Smooth muscle cell (in vitro differentiated cells): ENCODE results near the gene CCNJ. TPM values are rescaled to one million over a fixed set of nuclear protein-coding genes. Genes with fewer than 3 reads are reported as not detected.
A peak's percentile ranks its signal among the peaks of the same experiment; 100 is the strongest.
"Not testable (repeated sequence)": the region's sequence is repeated elsewhere in the genome, so short reads cannot be mapped to it uniquely, and the experiment has no call there.

Experiments
- DNase-seq: peaks from one replicate; lab custom pipeline; 2025; ENCODE audit not compliant: unreplicated experiment; lab: John Stamatoyannopoulos, UW
- H2AFZ ChIP-seq: fragments of 200-600 bp; sonication (generic); 2 replicates; pipeline ENCODE4 v1.6.0; 2016; ENCODE audit warnings: antibody characterized with exemption, low read depth, mild to moderate bottlenecking
- H3F3A ChIP-seq: fragments of 200-600 bp; sonication (generic); 2 replicates; pipeline ENCODE4 v1.6.0; 2017; ENCODE audit warnings: antibody characterized with exemption, low read depth
- H3K27ac ChIP-seq: fragments of 200-600 bp; sonication (generic); 2 replicates; pipeline ENCODE4 v1.5.1; 2016; ENCODE audit warnings: low read depth, mild to moderate bottlenecking
- H3K27me3 ChIP-seq: fragments of 200-600 bp; sonication (generic); 2 replicates; pipeline ENCODE4 v1.6.1; 2016; ENCODE audit warnings: low read depth, mild to moderate bottlenecking
- H3K36me3 ChIP-seq: fragments of 200-600 bp; sonication (generic); 2 replicates; pipeline ENCODE4 v1.5.1; 2016; ENCODE audit warnings: low read depth
- H3K4me1 ChIP-seq: fragments of 200-600 bp; sonication (generic); 2 replicates; pipeline ENCODE4 v1.5.1; 2016; ENCODE audit warnings: low read depth
- H3K4me2 ChIP-seq: fragments of 200-600 bp; sonication (generic); 2 replicates; pipeline ENCODE4 v1.6.0; 2016; ENCODE audit warnings: mild to moderate bottlenecking
- H3K4me3 ChIP-seq: fragments of 200-600 bp; sonication (generic); 2 replicates; pipeline ENCODE4 v1.5.1; 2016; ENCODE audit warnings: mild to moderate bottlenecking
- H3K79me2 ChIP-seq: fragments of 200-600 bp; sonication (generic); 2 replicates; pipeline ENCODE4 v1.6.0; 2016; ENCODE audit warnings: low read depth, mild to moderate bottlenecking
- H3K9ac ChIP-seq: fragments of 200-600 bp; sonication (generic); 2 replicates; pipeline ENCODE4 v1.6.0; 2016; ENCODE audit warnings: low read depth
- H3K9me3 ChIP-seq: fragments of 200-600 bp; sonication (generic); replicated peaks from 2 replicates; pipeline ENCODE4 v1.5.1; 2016; ENCODE audit warnings: low read depth
- H4K20me1 ChIP-seq: fragments of 200-600 bp; sonication (generic); 2 replicates; pipeline ENCODE4 v1.6.0; 2016; ENCODE audit warnings: low read depth
- CTCF ChIP-seq: fragments of 200-600 bp; sonication (generic); IDR thresholded peaks from 2 replicates; pipeline ENCODE4 v1.5.1; 2017; ENCODE audit warnings: borderline replicate concordance, mild to moderate bottlenecking, antibody characterized with exemption; ENCODE audit not compliant: insufficient read depth, poor library complexity, severe bottlenecking
- WGBS: methylation state at CpG from one replicate; pipeline ENCODE4 v1.1.7; 2016; ENCODE audit warnings: low lambda C conversion rate; 5-methylcytosine and 5-hydroxymethylcytosine counted together
- polyA plus RNA-seq: library from polyadenylated mRNA; unstranded; fragments of >200 nt; fragmentation: Nextera tagmentation; extraction: Ambion mirVana; gene quantifications from 2 replicates; pipeline ENCODE4 v1.2.1, GENCODE V29; 2016
- total RNA-seq: library from RNA; depleted of rRNA; stranded (reverse); fragments of >200 nt; gene quantifications from 2 replicates; pipeline ENCODE4 v1.2.3, GENCODE V29; 2014

CCNJ gene, protein sequence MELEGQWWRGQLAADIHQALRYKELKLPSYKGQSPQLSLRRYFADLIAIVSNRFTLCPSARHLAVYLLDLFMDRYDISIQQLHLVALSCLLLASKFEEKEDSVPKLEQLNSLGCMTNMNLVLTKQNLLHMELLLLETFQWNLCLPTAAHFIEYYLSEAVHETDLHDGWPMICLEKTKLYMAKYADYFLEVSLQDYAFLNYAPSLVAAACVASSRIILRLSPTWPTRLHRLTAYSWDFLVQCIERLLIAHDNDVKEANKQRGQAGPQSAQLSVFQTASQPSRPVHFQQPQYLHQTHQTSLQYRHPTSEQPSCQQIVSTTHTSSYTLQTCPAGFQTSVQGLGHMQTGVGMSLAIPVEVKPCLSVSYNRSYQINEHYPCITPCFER
- total RNA-seq (8.8 and 13.2 TPM in 2 replicates), polyA plus RNA-seq (5.2 and 5.4 TPM in 2 replicates)

DNA sequence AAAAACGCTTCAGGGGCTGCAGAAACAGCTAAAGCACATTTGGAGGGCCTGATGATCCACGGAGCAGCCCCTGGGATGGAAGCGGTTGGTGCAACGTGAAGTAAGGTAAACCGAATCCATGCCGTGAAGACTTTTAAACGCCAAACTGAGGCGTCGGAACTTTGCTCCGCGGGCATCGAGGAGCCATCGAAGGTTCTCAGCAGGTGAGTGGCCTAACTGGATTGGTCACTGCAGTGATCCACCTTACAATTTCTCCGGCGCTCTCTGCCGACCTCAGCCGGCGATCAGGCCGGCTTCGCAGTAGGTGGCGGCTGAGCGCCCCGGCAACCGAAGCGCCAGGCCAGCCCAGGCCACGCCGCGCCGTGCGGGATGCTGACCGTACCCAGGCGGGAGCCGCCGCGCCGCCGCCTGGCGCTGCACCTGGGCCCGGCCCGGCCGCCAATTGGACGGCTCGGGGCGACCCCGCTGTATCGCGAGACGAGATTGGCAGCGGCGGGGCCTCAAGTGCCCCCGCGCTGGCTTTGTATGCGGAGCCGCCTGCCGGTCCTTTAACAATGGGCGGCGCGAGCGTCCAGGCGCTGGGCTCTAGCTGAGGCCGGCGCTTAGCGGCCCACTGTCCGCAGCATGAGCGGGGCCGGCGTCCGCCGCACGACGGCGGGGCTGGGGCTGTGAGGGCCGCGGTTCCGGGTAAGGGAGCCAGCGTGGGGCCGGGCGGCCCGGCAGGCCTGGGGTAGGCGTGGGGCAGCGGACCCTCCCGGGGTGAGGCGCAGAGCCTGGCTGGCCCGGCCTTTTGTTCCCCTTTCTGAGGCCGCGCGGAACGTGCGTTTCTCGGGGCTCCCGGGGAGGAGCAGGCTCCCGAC is at the start of gene CCNJ:
Gene CCNJ (plus strand): TSS at position 551 of the 860 bp plus-strand sequence. CDS start 811 bp downstream, outside the sequence.
- H3K27ac ChIP-seq: peak within 1 kb of the TSS; percentile 79
- peak within 1 kb of the TSS; percentile 96 for H3K9ac ChIP-seq
- DNase-seq: peak; percentile 57
- TF ChIP-seq CTCF: no peak
- H4K20me1 ChIP-seq: peaks cover 30% of the 10 kb centered on the region
- no peaks in the 10 kb centered on the region for H3K27me3 ChIP-seq
- peak within 1 kb of the TSS; percentile 84 for H3K4me3 ChIP-seq
- 4% methylated on average over 81 of the region's 92 CpGs for WGBS
- H2AFZ ChIP-seq: peak within 1 kb of the TSS; percentile 96
- H3K36me3 ChIP-seq: no peaks in the 10 kb centered on the region
- H3F3A ChIP-seq: peaks cover 2% of the 10 kb centered on the region
- peaks cover 46% of the 10 kb centered on the region for H3K79me2 ChIP-seq
- peak within 1 kb of the TSS; percentile 90 for H3K4me2 ChIP-seq
- H3K4me1 ChIP-seq: peaks cover 22% of the 10 kb centered on the region
- H3K9me3 ChIP-seq: no peaks in the 10 kb centered on the region

- H3K27me3 ChIP-seq, H3K9me3 ChIP-seq, DNase-seq, H4K20me1 ChIP-seq, H3K9ac ChIP-seq, H3F3A ChIP-seq, H3K27ac ChIP-seq, H3K4me2 ChIP-seq, H3K36me3 ChIP-seq, H2AFZ ChIP-seq, H3K79me2 ChIP-seq, H3K4me1 ChIP-seq, H3K4me3 ChIP-seq: not testable (repeated sequence)
- WGBS: 89% methylated on average over 11 of the region's 11 CpGs
These were observed 49.0 kb upstream of the CCNJ start for GRCh38 chr10:95994376-95994775.

DNA sequence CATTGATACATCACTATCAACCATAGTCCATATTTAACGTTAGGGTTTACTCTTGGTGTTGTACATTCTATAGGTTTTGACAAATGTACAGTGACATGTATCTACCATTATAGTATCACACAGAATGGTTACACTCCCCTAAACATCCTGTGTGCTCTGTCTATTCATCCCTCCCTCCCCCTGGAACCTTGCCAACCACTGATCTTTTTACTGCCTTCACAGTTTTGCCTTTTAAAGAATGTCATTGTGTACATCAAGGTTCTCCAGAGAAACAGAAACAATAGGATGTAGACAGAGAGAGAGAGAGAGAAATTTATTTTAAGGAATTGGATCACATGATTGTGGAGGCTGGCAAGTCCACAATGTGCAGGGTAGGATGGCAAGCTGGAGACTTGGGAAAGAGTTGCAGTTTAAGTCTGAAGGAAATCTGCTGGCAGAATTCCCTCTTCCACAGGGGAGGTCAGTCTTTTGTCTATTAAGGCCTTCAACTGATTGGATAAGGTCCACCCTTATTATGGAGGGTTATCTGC is 45.1 kb upstream of the CCNJ start:
- no peaks in the 10 kb centered on the region for H3K36me3 ChIP-seq
- TF ChIP-seq CTCF: no peak
- H3K9ac ChIP-seq: no peak overlapping the region
- no peaks in the 10 kb centered on the region for H3K4me1 ChIP-seq
- no peak overlapping the region for H3K27ac ChIP-seq
- no peak overlapping the region for H3K4me2 ChIP-seq
- H3K27me3 ChIP-seq: no peaks in the 10 kb centered on the region
- no peaks in the 10 kb centered on the region for H3K9me3 ChIP-seq
- H4K20me1 ChIP-seq: no peaks in the 10 kb centered on the region
- H3K4me3 ChIP-seq: no peak overlapping the region
- WGBS: 85% methylated on average over 1 of the region's 1 CpG
- H3F3A ChIP-seq: no peaks in the 10 kb centered on the region
- H2AFZ ChIP-seq: no peak overlapping the region
- H3K79me2 ChIP-seq: no peaks in the 10 kb centered on the region
- no peak for DNase-seq

- Histone ChIP-seq H3K79me2 (no peaks in the 10 kb centered on the region), H3K4me3 (no peak overlapping the region), H3K9me3 (no peaks in the 10 kb centered on the region), H2AFZ (no peak overlapping the region), H3K36me3 (no peaks in the 10 kb centered on the region), H3K27ac (no peak overlapping the region), H3K4me1 (no peaks in the 10 kb centered on the region), H3F3A (no peaks in the 10 kb centered on the region), H4K20me1 (no peaks in the 10 kb centered on the region), H3K27me3 (peaks cover 21% of the 10 kb centered on the region), H3K9ac (no peak overlapping the region), H3K4me2 (no peak overlapping the region)
- WGBS: 85% methylated on average over 2 of the region's 2 CpGs
- no peak for DNase-seq
- TF ChIP-seq CTCF: no peak
These were observed 29.4 kb upstream of the CCNJ start for GRCh38 chr10:96013956-96014355.
